HepG2 (cell line): ENCODE data around the gene HSF4. TPM values are rescaled to one million over a fixed set of nuclear protein-coding genes. Genes with fewer than 3 reads are reported as not detected.

Source experiments
- ATAC-seq: fragments of 200-7000 bp; cut with Tn5 transposase; 3 replicates; pipeline ENCODE4 v1.9.1; 2020; ENCODE audit warnings: mild to moderate bottlenecking, moderate library complexity
- BruUV-seq: library from RNA; stranded (reverse); fragments of 400-500 nt; replicated peaks from 2 replicates; lab custom pipeline; 2021; lab: Mats Ljungman, UMichigan
- CTCF ChIA-PET: fragments of 300-600 bp; formaldehyde crosslinking; extraction: SDS; loops from one replicate; lab custom pipeline; 2021; ENCODE audit warnings: low total read pairs, inconsistent platforms, low intra/inter-chr PET ratio; lab: Yijun Ruan, JAX
- POLR2A ChIA-PET: fragments of 350-600 bp; sonication (Branson Sonifier 250); formaldehyde crosslinking; loops from one replicate; lab custom pipeline; 2020; ENCODE audit warnings: antibody characterized with exemption, inconsistent platforms; lab: Yijun Ruan, JAX
- DNase-seq: peaks from one replicate; pipeline ENCODE4 v3.0.0-alpha.2; 2015; ENCODE audit warnings: low spot score
- FAIRE-seq: peaks from 3 replicates; lab custom pipeline; 2011; peaks lifted over from hg19 to GRCh38; lab: Jason Lieb, UNC
- H2AFZ ChIP-seq: one replicate; pipeline ENCODE4 v1.6.1; 2011; ENCODE audit warnings: low read length, inconsistent platforms
- H3K27ac ChIP-seq: fragments of 300-600 bp; 3 replicates; pipeline ENCODE4 v1.8.0; 2011; ENCODE audit warnings: mixed run types, mild to moderate bottlenecking, mixed read lengths, low read length, inconsistent platforms; ENCODE audit not compliant: insufficient read depth; ENCODE audit errors: extremely low read length
- H3K27me3 ChIP-seq, 2 experiments: fragments of 200-600 bp in 1 of 2; 2 replicates in 1 of 2; 3 replicates in 1 of 2; pipeline versions ENCODE4 v1.6.0 to v1.8.0; 2011; ENCODE audit warnings: low read length in 2 of 2, mild to moderate bottlenecking in 2 of 2, moderate library complexity in 2 of 2, inconsistent platforms in 1 of 2; ENCODE audit not compliant: insufficient read depth in 2 of 2, control insufficient read depth in 1 of 2
- H3K36me3 ChIP-seq, 2 experiments: fragments of 200-600 bp in 1 of 2; replicated peaks in 1 of 2; 2 replicates in 1 of 2; 3 replicates in 1 of 2; pipeline versions ENCODE4 v1.5.1 to v1.8.0; 2011; ENCODE audit warnings: low read length in 2 of 2, inconsistent platforms in 1 of 2; ENCODE audit not compliant: insufficient read depth in 2 of 2, control insufficient read depth in 1 of 2
- H3K4me1 ChIP-seq: 2 replicates; pipeline ENCODE4 v1.5.1; 2012; ENCODE audit warnings: low read length, inconsistent platforms; ENCODE audit not compliant: insufficient read depth
- H3K4me2 ChIP-seq: 2 replicates; pipeline ENCODE4 v1.6.0; 2011; ENCODE audit warnings: low read depth, low read length, inconsistent platforms
- H3K4me3 ChIP-seq, 3 experiments: fragments of 200-600 bp in 1 of 3; sonication (generic), shearing (Covaris generic) in 1 of 3; replicated peaks in 1 of 3; 2 replicates each; pipeline ENCODE4 v1.5.1; 2011 to 2016; ENCODE audit warnings: low read length in 3 of 3, inconsistent platforms in 2 of 3, low read depth in 2 of 3, mild to moderate bottlenecking in 2 of 3, control low read depth in 1 of 3, mixed read lengths in 1 of 3; ENCODE audit not compliant: insufficient read depth in 1 of 3
- H3K79me2 ChIP-seq: one replicate; pipeline ENCODE4 v1.6.1; 2011; ENCODE audit warnings: low read length, inconsistent platforms; ENCODE audit not compliant: insufficient read depth
- H3K9ac ChIP-seq: 2 replicates; pipeline ENCODE4 v1.6.0; 2011; ENCODE audit warnings: mild to moderate bottlenecking, low read depth, low read length, inconsistent platforms; ENCODE audit not compliant: insufficient read depth
- H3K9me3 ChIP-seq: 2 replicates; pipeline ENCODE4 v1.5.1; 2012; ENCODE audit warnings: mild to moderate bottlenecking, low read length
- H4K20me1 ChIP-seq: 2 replicates; pipeline ENCODE4 v1.6.0; 2011; ENCODE audit warnings: inconsistent platforms, mild to moderate bottlenecking, low read length, moderate library complexity; ENCODE audit not compliant: insufficient read depth
- ARID2 ChIP-seq: sonication (generic); formaldehyde crosslinking; IDR thresholded peaks from 2 replicates; pipeline ENCODE4 v1.8.1; 2022; ENCODE audit warnings: mild to moderate bottlenecking, missing genetic modification reagents, borderline replicate concordance
- ARNT2 ChIP-seq: sonication (generic); formaldehyde crosslinking; IDR thresholded peaks from 2 replicates; pipeline ENCODE4 v1.8.0; 2022; ENCODE audit warnings: mild to moderate bottlenecking, low read depth, missing genetic modification reagents, moderate library complexity
- FOXA1 ChIP-seq, 2 experiments: fragments of 450-650 bp in 1 of 2; sonication (generic) in 1 of 2; formaldehyde crosslinking in 1 of 2; IDR thresholded peaks; 2 replicates each; pipeline versions ENCODE4 v1.4.0 to v1.6.1; 2016 to 2020; ENCODE audit warnings: missing genetic modification reagents in 1 of 2
- ISL2 ChIP-seq: sonication (generic); formaldehyde crosslinking; IDR thresholded peaks from 2 replicates; pipeline ENCODE4 v1.5.0; 2020; ENCODE audit warnings: missing genetic modification reagents
- NFE2 ChIP-seq: sonication (generic); formaldehyde crosslinking; IDR thresholded peaks from 2 replicates; pipeline ENCODE4 v1.4.0; 2020; ENCODE audit warnings: missing genetic modification reagents
- NFKB2 ChIP-seq: sonication (generic); formaldehyde crosslinking; IDR thresholded peaks from 2 replicates; pipeline ENCODE4 v1.4.0; 2020; ENCODE audit warnings: missing genetic modification reagents, borderline replicate concordance
- ZBTB38 ChIP-seq: sonication (generic); formaldehyde crosslinking; IDR thresholded peaks from 2 replicates; pipeline ENCODE4 v1.5.1; 2020; ENCODE audit warnings: mild to moderate bottlenecking, missing genetic modification reagents
- ZBTB7A ChIP-seq: sonication (generic); formaldehyde crosslinking; IDR thresholded peaks from 2 replicates; pipeline ENCODE4 v1.8.0; 2022; ENCODE audit warnings: mild to moderate bottlenecking, missing genetic modification reagents
- ZNF24 ChIP-seq: fragments of 450-650 bp; IDR thresholded peaks from 2 replicates; pipeline ENCODE4 v1.6.1; 2017; ENCODE audit warnings: antibody characterized with exemption, mild to moderate bottlenecking
- ZNF549 ChIP-seq: sonication (generic); formaldehyde crosslinking; IDR thresholded peaks from 2 replicates; pipeline ENCODE4 v1.5.0; 2020; ENCODE audit warnings: missing genetic modification reagents
- ZNF570 ChIP-seq: sonication (generic); formaldehyde crosslinking; IDR thresholded peaks from 2 replicates; pipeline ENCODE4 v1.4.0; 2020; ENCODE audit warnings: mild to moderate bottlenecking, missing genetic modification reagents, borderline replicate concordance
- ZNF605 ChIP-seq: sonication (generic); formaldehyde crosslinking; IDR thresholded peaks from 2 replicates; pipeline ENCODE4 v1.8.0; 2022; ENCODE audit warnings: mild to moderate bottlenecking, missing genetic modification reagents
- ZNF7 ChIP-seq: IDR thresholded peaks from 2 replicates; pipeline ENCODE4 v1.6.1; 2016; ENCODE audit warnings: missing biosample characterization, missing genetic modification reagents
- ZNF746 ChIP-seq: sonication (generic); formaldehyde crosslinking; IDR thresholded peaks from 2 replicates; pipeline ENCODE4 v1.8.0; 2022; ENCODE audit warnings: mild to moderate bottlenecking, missing genetic modification reagents
- ZNF83 ChIP-seq: sonication (generic); formaldehyde crosslinking; IDR thresholded peaks from 2 replicates; pipeline ENCODE4 v1.4.0; 2020; ENCODE audit warnings: missing genetic modification reagents, mild to moderate bottlenecking, borderline replicate concordance
- ZSCAN9 ChIP-seq: IDR thresholded peaks from 2 replicates; pipeline ENCODE4 v1.6.1; 2016; ENCODE audit warnings: borderline replicate concordance
- WGBS: methylation state at CpG from one replicate; pipeline ENCODE4 v1.1.6; 2017; ENCODE audit warnings: low lambda C conversion rate; 5-methylcytosine and 5-hydroxymethylcytosine counted together
- in situ Hi-C: cut with HindIII; loops from 2 replicates; pipeline ENCODE4 v1.10.0; 2017; ENCODE audit warnings: low pct_unique_long_range_greater_than_20kb; ENCODE audit not compliant: extremely low pct_ligation_motif_present
- intact Hi-C: fragments of 100-400 bp; cut with micrococcal nuclease; formaldehyde crosslinking; loops from one replicate; pipeline ENCODE4 v1.10.0; 2022; ENCODE audit not compliant: unreplicated experiment
- polyA plus RNA-seq, 8 experiments: library from polyadenylated mRNA; depleted of rRNA in 3 of 8; stranded (reverse) in 7 of 8; unstranded in 1 of 8; fragments of >200 nt; fragmentation: Illumina TruSeq in 4 of 8; extraction: Trizol in 4 of 8; gene quantifications; 2 replicates each; pipeline versions ENCODE4 v1.2.1 to v1.2.3, GENCODE V29; 2011 to 2016; ENCODE audit warnings: low read depth in 4 of 8, missing spikeins in 1 of 8, mixed read lengths in 1 of 8; ENCODE audit not compliant: insufficient read depth in 1 of 8
- total RNA-seq, 5 experiments: library from RNA; depleted of rRNA; stranded (reverse); fragments of >200 nt; fragmentation: Illumina TruSeq; extraction: Trizol; gene quantifications; 2 replicates each; pipeline ENCODE4 v1.2.3, GENCODE V29; 2016; ENCODE audit warnings: low read depth in 1 of 5
- TF ChIP-seq, protein P1 (sequence below): sonication (generic); formaldehyde crosslinking; IDR thresholded peaks from 2 replicates; pipeline ENCODE4 v1.4.0; 2020; ENCODE audit warnings: mild to moderate bottlenecking, missing genetic modification reagents
- TF ChIP-seq, protein P2 (sequence below): sonication (generic); formaldehyde crosslinking; IDR thresholded peaks from 2 replicates; pipeline ENCODE4 v1.8.0; 2022; ENCODE audit warnings: mild to moderate bottlenecking, missing genetic modification reagents, moderate library complexity
- TF ChIP-seq, protein P3 (sequence below): sonication (generic); formaldehyde crosslinking; IDR thresholded peaks from 2 replicates; pipeline ENCODE4 v1.5.0; 2020; ENCODE audit warnings: missing genetic modification reagents, mild to moderate bottlenecking, borderline replicate concordance
- TF ChIP-seq, protein P4 (sequence below): sonication (generic); formaldehyde crosslinking; IDR thresholded peaks from 2 replicates; pipeline ENCODE4 v1.4.0; 2020; ENCODE audit warnings: mild to moderate bottlenecking, missing genetic modification reagents

Gene HSF4
- total and polyA plus RNA-seq, 2 of the 13 experiments (the other 11 are each of a cell fraction or from before 2014, with no cell fraction given), result 3.5 to 16.9 TPM

DNA sequence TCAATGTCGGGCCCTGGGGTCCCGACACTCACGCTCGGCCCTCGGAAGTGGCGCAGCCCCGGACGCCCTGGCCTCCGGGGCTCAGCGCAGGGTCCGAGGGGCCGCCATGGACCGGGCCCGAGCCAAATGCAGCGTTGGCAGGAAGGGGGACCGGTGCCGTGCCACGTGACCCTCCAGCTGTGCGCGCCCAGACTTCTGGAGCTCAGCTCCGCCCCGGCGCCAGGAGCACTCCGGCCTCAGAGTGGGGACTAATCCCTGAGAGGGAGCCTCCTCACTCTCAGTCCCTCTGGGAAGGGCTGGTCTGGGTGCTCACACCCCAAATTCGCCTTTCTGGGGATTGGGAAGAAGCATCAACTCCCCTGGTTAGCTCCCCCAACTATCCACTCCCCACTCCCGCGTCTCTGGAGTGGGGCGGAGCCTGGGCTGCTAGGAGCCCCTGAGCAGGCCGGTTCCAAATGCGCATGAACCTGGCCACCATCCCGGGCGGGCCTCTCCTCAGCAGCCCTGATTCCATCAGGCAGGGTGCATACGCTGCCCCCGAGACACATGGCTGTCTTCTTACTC lies 13.6 kb upstream of the HSF4 start, which contains the start of gene B3GNT9:
Gene B3GNT9 (minus strand): TSS at position 166 of the 564 bp plus-strand sequence. CDS start 513 bp downstream, outside the sequence.
- ATAC-seq, result peak; percentile 69
- Histone ChIP-seq H3K79me2 (no peaks in the 10 kb centered on the region), H3K27ac (peak within 1 kb of the TSS; percentile 1), H3K36me3 (peaks cover 17 to 32% of the 10 kb centered on the region in 2 experiments; a peak in 4 of 5 replicates), H2AFZ (no peak within 1 kb of the TSS), H3K4me3 (peak within 1 kb of the TSS; percentile 64 to 77 (median 73)), H3K9ac (peak within 1 kb of the TSS; percentile 63), H3K27me3 (no peaks in the 10 kb centered on the region; a peak in 1 of 5 replicates), H3K4me2 (peak within 1 kb of the TSS; percentile 96), H3K4me1 (peaks cover 21% of the 10 kb centered on the region), H4K20me1 (peaks cover 9% of the 10 kb centered on the region; the same call in 1 of the 2 replicates), H3K9me3 (no peaks in the 10 kb centered on the region)
- peak; percentile 52 for FAIRE-seq
- DNase-seq, result peak; percentile 56
- no TSS peak for BruUV-seq
- ChIA-PET CTCF (no interaction called here), POLR2A (interaction anchor here (0.9 to 4.1 kb wide), 15 partner anchors 9 to 246 kb away, joined by 3 to 31 read pairs (median 6); partner anchors contain the start of genes CBFB, FBXL8, NOL3 and PHAF1)
- intact Hi-C loops, result loop anchor here (10.0 kb wide), 1 partner anchor 256 kb away; no protein-coding TSS in a partner anchor
- WGBS, result 3% methylated on average over 13 of the region's 34 CpGs
- in situ Hi-C loops, result no loop called here
- TF ChIP-seq, protein P1, sequence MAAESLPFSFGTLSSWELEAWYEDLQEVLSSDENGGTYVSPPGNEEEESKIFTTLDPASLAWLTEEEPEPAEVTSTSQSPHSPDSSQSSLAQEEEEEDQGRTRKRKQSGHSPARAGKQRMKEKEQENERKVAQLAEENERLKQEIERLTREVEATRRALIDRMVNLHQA (CRISPR knock-in tag), result no peak
- no peak for TF ChIP-seq ZNF570 (CRISPR knock-in tag)
- TF ChIP-seq ZNF24, result no peak
- TF ChIP-seq ZBTB7A (CRISPR knock-in tag), result no peak
- TF ChIP-seq ZNF746 (CRISPR knock-in tag), result no peak
- TF ChIP-seq ISL2, result 0 out of 2 replicates have a peak, but pooled peaks have one; percentile 55
- peak; percentile 24; the same call in 1 of the 2 replicates for TF ChIP-seq ZNF605
- peak; percentile 68; the same call in 1 of the 2 replicates for TF ChIP-seq ARNT2 (CRISPR knock-in tag)
- TF ChIP-seq NFKB2 (CRISPR knock-in tag), result peak; percentile 72; the same call in 1 of the 2 replicates
- no peak for TF ChIP-seq ZNF7
- peak; percentile 69; the same call in 1 of the 2 replicates for TF ChIP-seq ARID2 (CRISPR knock-in tag)
- no peak for TF ChIP-seq NFE2
- TF ChIP-seq, protein P2, sequence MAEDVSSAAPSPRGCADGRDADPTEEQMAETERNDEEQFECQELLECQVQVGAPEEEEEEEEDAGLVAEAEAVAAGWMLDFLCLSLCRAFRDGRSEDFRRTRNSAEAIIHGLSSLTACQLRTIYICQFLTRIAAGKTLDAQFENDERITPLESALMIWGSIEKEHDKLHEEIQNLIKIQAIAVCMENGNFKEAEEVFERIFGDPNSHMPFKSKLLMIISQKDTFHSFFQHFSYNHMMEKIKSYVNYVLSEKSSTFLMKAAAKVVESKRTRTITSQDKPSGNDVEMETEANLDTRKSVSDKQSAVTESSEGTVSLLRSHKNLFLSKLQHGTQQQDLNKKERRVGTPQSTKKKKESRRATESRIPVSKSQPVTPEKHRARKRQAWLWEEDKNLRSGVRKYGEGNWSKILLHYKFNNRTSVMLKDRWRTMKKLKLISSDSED (CRISPR knock-in tag), result no peak
- TF ChIP-seq, protein P3, sequence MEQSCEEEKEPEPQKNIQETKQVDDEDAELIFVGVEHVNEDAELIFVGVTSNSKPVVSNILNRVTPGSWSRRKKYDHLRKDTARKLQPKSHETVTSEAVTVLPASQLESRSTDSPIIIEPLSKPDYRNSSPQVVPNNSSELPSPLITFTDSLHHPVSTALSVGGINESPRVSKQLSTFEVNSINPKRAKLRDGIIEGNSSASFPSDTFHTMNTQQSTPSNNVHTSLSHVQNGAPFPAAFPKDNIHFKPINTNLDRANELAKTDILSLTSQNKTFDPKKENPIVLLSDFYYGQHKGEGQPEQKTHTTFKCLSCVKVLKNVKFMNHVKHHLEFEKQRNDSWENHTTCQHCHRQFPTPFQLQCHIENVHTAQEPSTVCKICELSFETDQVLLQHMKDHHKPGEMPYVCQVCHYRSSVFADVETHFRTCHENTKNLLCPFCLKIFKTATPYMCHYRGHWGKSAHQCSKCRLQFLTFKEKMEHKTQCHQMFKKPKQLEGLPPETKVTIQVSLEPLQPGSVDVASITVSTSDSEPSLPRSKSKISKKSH, result no peak
- no peak for TF ChIP-seq ZSCAN9 (CRISPR knock-in tag)
- TF ChIP-seq ZBTB38 (CRISPR knock-in tag), result peak; percentile 54
- TF ChIP-seq, protein P4, sequence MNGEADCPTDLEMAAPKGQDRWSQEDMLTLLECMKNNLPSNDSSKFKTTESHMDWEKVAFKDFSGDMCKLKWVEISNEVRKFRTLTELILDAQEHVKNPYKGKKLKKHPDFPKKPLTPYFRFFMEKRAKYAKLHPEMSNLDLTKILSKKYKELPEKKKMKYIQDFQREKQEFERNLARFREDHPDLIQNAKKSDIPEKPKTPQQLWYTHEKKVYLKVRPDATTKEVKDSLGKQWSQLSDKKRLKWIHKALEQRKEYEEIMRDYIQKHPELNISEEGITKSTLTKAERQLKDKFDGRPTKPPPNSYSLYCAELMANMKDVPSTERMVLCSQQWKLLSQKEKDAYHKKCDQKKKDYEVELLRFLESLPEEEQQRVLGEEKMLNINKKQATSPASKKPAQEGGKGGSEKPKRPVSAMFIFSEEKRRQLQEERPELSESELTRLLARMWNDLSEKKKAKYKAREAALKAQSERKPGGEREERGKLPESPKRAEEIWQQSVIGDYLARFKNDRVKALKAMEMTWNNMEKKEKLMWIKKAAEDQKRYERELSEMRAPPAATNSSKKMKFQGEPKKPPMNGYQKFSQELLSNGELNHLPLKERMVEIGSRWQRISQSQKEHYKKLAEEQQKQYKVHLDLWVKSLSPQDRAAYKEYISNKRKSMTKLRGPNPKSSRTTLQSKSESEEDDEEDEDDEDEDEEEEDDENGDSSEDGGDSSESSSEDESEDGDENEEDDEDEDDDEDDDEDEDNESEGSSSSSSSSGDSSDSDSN, result peak; percentile 76
- TF ChIP-seq ZNF549 (CRISPR knock-in tag), result no peak; the same call in 1 of the 2 replicates
- TF ChIP-seq FOXA1 (IDR thresholded peaks at IDR 0.05), result no peak
- no peak for TF ChIP-seq FOXA1 (CRISPR knock-in tag; IDR thresholded peaks at IDR 0.05)
- TF ChIP-seq ZNF83 (CRISPR knock-in tag), result peak; percentile 65; the same call in 1 of the 2 replicates
